ENCODE measurements around the gene KAT2B. TPM values are rescaled to one million over a fixed set of nuclear protein-coding genes. Genes with fewer than 3 reads are reported as not detected.

KAT2B gene
- total RNA-seq, 1 donor from 2014 or later: 25.6 TPM

Other genes with a start within 250 kb of the KAT2B start
- gene EFHB, start 106.2 kb upstream of the KAT2B start, total RNA-seq: 0.48 TPM
- gene RAB5A, start 93.3 kb upstream of the KAT2B start, total RNA-seq: 17.5 TPM
- gene PP2D1, start 28.2 kb upstream of the KAT2B start, total RNA-seq: not detected
- gene SGO1, start 145.8 kb downstream of the KAT2B start, total RNA-seq: 0.63 TPM

All from left lobe of liver (tissue), 1 donor.